Pons (tissue), 1 donor: ENCODE results near the gene JUNB.
"Not testable (repeated sequence)": the region's sequence is repeated elsewhere in the genome, so short reads cannot be mapped to it uniquely, and the experiment has no call there.

Experiments used
- DNase-seq: peaks from one replicate; pipeline ENCODE4 v3.0.0-alpha.2; 2016; ENCODE audit warnings: low spot score

Gene JUNB

DNA sequence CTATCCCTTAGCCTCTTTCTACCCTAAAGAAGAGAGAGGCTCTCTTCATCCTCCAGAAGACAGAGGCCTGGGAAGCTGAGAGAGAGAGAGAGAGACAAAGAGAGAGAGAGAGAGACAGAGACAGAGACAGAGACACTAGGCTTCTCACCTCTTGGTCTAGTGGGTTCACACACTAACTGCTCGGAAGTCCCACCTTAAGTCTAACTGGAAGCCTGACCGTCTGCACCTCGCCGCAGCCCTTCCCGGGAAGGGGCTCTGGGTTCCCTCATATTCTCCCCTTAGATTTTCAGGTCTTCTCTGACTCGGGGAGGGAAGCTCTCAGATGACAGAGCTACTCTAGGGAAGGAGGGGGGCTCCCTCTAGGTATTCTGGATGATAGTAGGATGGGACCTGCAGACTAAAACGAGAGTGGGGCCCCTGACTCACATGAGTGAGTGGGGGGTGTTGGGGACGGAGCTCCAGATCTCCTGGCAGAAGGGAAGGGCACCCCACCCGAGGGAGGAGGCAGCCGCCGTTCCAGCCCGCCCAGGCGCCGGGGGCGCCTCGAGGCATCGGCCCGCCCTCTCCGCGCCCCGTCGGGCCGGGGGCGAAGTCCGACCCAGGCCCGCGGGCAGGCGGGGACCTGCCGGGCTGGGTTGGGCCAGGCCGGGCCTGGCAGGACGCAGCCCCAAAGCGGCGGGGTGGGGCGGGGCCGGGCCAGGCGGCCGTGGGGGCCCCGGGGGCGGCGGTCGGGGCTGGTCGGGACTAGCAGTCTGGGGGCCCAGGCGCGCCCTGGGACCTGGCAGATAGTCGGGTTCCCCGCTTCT lies 2.0 kb upstream of the JUNB start:
- DNase-seq: no peak

DNA sequence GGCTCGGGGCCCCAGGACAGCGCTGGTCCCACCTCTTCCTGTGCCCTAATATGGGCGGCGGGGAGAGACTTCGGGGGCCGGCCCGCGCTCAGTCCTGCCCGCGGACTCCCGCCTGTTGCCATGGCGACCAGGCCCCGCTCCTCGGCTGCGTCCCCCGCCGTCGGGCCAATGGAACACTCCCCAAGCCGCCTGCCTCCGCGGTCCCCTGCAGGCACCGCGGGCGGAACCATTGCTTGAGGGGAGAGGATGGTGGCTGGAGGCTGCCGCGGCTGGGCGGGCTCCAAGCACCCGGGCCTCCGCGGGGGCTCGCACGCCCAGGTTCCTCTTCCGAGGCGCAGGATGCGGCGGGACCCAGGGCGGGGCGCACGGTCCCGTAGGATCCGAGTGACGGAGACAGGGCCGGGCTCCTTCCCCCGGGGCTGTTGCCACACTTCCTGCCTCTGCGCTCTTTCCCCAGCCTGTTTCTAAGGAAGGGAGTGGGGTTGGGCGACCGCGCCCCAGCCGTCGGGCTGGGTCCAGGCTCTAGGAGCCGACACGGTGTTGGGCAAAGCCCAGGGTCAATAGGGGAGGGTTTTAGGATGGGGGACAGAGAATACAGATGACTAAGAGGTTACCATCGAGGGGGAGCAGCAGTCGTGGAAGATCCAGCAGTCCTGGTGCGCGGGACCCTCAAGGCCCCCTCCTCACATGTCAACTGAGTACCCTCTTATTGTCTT lies 1.2 kb upstream of the JUNB start:
- peak; percentile 91 for DNase-seq

DNA sequence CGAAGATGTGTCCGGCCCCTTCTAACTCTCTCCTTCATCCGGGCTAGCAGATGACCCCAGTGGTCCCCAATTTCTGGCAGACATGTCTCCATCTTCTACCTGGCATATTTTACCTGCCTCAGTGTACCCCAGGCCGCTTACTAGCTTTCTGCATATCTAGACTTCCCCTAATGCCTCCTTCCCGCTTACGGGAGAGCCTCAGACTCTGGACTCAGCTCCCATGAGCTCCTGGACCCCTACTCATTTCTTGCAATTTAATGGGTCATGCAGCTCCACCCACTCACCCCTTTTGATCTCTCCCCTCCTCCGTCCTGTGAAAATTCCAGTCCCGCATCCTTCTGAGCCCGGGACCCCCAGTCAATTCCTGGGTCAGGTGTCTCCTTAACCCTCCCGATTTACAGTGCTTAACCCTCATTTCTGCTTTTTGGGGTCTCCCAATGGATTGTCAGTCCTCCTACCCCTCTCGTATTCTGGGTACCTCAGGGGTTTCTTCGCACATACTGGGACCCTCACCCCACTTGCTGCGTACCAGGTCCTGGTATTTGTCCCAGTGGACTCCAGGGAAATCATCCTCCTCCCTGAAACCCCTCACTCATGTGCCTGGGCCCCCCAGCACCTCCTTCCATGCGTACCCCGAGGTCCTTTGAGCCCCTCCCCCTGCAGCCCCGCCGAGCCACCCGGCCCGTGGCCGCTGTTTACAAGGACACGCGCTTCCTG lies 500 bp upstream of the JUNB start:
- DNase-seq: no peak

DNA sequence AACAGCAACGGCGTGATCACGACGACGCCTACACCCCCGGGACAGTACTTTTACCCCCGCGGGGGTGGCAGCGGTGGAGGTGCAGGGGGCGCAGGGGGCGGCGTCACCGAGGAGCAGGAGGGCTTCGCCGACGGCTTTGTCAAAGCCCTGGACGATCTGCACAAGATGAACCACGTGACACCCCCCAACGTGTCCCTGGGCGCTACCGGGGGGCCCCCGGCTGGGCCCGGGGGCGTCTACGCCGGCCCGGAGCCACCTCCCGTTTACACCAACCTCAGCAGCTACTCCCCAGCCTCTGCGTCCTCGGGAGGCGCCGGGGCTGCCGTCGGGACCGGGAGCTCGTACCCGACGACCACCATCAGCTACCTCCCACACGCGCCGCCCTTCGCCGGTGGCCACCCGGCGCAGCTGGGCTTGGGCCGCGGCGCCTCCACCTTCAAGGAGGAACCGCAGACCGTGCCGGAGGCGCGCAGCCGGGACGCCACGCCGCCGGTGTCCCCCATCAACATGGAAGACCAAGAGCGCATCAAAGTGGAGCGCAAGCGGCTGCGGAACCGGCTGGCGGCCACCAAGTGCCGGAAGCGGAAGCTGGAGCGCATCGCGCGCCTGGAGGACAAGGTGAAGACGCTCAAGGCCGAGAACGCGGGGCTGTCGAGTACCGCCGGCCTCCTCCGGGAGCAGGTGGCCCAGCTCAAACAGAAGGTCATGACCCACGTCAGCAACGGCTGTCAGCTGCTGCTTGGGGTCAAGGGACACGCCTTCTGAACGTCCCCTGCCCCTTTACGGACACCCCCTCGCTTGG lies 966 bp downstream of the JUNB start:
- no peak for DNase-seq

DNA sequence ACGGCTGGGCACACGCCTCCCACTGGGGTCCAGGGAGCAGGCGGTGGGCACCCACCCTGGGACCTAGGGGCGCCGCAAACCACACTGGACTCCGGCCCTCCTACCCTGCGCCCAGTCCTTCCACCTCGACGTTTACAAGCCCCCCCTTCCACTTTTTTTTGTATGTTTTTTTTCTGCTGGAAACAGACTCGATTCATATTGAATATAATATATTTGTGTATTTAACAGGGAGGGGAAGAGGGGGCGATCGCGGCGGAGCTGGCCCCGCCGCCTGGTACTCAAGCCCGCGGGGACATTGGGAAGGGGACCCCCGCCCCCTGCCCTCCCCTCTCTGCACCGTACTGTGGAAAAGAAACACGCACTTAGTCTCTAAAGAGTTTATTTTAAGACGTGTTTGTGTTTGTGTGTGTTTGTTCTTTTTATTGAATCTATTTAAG lies 1.6 kb downstream of the JUNB start:
- DNase-seq: no peak

DNA sequence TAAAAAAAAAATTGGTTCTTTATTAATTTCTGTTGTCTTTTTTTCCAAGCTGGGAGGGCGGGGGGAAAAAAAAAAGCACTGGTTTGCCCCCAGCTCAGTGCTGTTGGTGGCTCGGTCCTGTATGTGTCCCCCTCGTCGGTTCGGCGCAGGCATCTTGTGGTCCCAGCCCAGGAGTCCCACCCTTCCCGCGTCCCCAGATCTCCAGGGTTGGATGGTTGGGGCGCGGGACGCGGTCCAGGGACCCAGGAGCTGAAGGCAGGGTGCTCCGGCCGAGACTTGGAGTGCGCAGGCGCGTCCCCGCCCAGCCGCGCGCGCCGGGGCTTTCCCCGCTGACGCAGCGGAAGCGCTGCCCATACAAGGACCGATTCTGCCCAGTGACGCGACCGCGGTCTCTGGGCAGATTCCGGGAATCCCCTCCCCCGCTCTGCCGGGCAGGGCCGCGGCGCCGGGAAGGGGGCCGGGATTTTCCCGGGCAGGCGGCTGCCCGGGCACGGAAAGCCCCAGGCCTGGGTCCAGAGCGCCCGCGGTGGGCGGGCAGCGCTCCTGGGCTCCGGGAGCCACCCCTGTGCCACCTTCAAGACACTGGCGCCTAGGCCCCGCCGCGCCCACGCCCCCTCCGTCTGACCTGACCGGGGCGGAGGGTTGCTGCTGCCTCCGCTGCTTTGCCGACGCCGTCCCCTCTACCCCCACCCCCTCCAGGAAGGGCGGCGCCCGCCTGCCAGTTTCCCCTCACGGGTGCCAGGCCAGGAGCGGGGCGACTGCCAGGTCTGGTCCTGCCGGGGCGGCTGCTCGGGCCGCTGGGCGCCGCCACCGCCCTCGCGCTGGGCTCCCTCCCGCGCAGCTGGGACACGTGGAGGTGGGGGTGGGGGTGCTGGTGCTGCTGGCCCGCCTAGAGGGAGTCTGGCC lies 2.3 kb downstream of the JUNB start:
- DNase-seq: peak; percentile 95

DNA sequence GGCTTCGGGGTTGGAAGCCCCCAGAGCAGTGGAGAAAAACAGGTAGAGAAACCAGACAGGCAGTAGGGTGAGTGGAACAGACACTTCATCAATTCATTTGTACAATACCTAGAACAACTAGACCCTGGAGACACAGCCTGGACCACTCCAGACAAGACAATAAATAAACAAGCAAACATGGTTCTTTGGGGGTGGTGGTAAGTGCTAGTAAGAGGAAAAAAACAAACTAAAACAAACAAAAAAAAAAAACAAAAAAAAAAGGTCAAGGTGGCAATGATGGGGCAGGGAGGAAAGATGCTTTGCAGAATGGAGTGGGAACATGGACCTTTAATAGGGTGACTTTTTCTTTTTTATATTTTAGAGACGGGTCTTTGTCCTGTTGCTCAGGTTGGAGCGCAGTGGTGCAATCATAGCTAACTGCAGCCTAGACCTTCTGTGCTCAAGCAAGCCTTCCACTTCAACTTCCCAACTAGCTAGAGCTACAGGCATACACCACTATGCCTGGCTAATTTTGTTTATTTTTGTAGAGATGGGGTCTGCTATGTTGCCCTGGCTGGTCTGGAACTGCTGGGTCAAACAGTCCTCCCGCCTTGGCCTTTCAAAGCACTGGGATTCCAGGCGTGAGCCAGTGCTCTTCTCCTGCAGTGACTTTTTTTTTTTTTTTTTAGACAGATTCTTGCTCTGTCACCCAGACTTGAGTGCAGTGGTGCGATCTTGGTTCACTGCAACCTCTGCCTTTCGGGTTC lies 3.1 kb downstream of the JUNB start:
- DNase-seq: no peak

DNA sequence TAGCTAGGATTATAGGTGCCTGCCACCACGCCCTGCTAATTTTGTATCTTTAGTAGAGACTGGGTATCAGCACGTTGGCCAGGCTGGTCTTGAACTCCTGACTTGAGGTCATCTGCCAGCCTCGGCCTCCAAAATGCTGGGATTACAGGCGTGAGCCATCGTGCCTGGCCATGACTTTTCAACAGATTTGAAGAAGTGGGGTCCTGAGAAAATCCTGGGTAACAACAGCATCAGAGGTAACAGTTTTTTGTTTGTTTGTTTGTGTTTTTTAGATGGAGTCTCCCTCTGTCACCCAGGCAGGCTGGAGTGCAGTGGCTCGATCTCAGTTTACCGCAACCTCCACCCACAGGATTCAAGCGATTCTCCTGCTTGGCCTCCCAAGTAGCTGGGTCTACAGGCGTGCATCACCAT lies 3.7 kb downstream of the JUNB start:
- DNase-seq: no peak

DNA sequence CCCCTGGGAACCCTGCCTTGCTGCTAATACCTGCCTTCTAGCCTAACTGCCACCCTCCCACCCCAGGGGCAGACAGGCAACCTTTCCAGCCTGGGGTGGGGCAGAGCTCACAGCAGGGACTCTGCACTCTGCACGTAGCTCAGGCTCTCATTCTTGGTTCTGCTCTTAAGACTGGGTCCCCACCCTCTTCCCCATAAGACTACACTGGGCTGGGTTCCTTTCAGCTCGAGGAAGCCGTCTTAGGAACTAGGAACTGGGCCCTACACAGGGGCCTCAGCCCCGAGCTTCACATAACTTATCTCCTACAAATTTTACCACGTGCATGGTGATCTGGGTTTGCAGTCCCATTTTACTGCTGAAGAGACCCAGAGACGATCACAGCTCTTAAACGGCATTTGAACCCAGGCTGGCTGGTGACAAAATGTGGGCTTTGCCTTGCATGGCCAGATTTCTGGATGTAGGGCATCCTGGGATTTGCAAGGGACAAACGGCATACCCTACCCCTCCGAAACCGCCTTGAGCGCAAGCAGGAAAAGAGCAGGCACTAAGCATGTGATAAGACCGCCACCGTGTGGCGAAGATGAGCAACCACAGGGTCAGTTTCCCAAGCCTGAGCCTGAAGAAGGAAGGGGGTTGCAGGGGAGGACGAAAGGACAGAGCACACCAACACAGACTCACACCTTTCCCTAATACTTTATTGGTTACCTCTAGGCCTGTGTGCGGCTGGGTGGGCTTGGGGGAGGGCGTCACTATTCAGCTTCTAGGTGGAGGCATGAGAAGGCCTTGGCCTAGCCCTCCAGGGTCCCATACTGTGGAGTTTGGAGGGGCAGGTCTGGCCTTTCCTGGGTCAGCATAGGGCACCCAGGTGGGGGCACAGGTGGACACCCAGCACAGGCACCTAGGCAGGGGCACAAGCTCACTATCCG lies 5.1 kb downstream of the JUNB start:
- DNase-seq: peak; percentile 84

DNA sequence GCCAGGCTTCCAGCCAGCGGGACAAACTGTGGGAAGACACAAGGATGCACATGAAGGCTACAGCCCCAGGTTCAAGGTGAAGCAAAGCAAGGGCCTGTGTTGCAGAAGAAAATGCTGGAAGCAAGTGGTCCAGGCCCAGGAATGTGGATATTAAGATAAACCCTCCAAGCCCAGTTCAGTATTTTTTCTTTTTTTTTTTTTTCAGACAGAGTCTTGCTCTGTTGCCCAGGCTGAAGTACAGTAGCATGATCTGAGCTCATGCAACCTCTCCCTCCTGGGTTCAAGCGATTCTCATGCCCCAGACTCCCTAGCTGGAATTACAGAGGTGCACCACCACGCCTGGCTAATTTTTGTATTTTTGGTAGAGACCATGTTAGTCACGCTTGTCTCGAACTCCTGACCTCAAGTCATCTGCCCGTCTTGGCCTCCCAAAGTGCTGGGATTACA lies 5.9 kb downstream of the JUNB start:
- DNase-seq: no peak

DNA sequence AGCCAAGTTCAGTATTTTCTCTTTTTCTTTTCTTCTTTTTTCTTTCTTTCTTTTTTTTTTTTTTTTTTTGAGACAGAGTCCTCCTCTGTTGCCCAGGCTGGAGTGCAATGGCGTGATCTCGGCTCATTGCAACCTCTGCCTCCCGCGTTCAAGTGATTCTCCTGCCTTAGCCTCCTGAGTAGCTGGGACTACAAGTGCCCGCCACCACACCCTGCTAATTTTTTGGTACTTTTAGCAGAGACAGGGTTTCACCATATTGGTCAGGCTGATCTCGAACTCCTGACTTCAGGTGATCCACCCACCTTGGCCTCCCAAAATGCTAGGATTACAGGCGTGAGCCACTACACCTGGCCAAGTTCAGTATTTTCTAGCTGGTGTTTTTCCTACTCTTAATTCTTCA lies 6.3 kb downstream of the JUNB start:
- not testable (repeated sequence) for DNase-seq

DNA sequence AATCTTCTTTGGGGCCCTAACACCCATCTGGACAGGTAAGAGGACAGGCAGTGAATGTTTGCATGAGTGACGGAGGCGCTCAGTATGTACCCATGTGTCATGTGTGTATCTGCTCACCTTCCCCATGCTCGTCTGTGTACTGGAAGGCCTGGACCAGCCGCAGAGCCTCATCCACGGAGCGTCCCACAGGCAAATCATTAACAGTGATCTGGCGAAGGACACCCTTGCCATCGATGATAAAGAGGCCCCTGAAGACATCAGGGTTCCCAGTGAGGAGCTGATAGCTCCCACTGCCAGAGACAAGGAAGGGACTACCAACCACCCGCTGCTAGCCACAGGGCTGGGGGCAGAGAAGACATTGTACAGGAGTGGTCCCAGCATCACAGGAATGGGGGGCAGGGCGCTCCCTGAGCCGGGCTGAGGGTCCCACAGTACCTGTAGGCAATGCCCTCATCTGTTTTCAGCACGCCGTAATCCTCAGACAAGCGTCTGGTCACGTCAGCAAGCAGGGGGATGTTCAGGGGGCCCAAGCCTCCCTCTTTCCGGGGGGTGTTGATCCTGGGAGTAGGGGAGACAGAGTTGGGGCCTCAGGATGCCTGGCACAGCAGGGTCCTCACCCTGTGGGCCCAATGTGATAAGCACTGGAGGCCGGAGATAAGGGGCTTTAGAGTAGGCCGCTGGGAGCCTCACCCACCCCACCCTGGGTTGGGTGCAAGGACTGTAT lies 8.6 kb downstream of the JUNB start:
- DNase-seq: no peak

DNA sequence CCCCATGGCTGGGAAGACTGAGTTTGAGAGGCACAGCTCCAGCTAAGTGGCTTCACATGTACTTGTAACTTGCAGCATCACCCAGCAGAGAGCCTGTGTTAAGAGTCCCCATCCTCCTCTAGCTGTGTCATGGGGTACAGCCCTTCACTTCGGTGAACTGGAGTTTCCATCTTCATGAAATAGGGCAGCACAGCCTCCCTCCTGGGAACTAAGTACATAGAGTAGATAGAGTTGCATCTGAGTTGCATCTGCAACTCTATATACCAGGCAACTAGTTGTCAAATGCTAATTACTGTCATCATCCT lies 9.1 kb downstream of the JUNB start:
- no peak for DNase-seq

DNA sequence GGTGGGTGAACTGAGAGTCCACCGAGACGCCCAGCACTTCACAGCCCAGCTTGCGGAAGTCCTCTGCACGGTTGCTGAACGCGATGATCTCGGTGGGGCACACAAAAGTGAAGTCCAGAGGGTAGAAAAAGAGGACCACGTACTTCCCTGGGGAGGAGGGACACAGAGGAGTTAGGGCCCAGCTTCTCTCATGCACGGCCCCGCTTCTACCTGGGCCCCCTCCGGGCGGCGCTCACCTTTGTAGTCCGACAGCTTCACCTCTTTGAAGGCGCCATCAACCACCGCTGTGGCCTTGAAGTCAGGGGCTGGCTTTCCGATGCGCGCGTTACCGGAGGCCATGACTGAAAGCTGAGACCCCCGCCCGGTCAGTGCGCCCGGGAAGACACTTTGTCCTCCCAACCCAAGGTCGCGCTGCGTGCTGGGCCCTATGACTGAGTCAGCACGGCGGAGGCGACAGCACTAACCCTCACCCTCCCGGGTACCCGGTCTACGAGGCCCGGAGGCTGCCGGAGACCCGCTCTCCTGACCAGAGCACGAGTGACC lies 9.7 kb downstream of the JUNB start:
- DNase-seq: no peak

DNA sequence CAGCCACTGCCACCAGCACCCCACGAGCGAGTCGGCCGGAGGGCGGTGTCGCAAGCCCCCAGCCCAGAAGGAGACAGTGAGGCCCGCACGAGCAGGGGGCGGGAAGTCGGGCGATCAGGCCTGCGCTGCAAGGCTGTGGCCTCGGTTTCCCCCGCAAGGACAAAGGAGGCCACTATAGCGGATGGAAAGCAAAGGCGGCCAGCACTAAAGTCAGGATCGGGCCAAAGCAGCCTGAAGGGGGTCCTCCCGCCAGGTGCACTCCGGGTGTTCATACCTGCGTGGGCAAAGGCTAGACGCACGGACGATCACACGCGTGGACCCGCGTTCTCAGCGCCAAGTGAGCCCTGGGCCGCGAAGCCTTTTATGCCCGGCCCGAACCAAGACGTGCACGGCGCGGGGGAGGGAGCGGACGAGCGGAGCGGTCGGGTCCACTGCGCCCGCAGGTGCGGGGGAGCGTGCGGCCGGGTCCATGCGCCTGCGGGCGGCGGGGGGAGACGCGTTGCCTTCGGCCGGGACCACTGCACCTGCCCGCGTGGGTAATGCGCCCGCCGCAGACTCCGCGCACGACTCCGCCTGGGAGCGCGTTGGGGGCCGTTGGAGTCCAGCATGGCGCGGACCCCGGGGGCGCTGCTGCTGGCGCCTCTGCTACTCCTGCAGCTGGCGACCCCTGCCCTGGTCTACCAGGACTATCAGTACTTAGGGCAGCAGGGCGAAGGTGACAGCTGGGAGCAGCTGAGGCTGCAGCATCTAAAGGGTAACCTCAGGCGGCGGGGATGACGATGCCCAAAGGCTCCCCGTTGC lies 10.4 kb downstream of the JUNB start, which contains the start of the genes PRDX2 and THSD8:
Gene PRDX2 (minus strand): TSS at position 335 of the 801 bp plus-strand sequence. CDS start 539 bp downstream, outside the sequence.
Gene THSD8 (plus strand): TSS at position 604 of the 801 bp plus-strand sequence. CDS start 3 bp downstream, at position 607.
- peak; percentile 59 for DNase-seq

DNA sequence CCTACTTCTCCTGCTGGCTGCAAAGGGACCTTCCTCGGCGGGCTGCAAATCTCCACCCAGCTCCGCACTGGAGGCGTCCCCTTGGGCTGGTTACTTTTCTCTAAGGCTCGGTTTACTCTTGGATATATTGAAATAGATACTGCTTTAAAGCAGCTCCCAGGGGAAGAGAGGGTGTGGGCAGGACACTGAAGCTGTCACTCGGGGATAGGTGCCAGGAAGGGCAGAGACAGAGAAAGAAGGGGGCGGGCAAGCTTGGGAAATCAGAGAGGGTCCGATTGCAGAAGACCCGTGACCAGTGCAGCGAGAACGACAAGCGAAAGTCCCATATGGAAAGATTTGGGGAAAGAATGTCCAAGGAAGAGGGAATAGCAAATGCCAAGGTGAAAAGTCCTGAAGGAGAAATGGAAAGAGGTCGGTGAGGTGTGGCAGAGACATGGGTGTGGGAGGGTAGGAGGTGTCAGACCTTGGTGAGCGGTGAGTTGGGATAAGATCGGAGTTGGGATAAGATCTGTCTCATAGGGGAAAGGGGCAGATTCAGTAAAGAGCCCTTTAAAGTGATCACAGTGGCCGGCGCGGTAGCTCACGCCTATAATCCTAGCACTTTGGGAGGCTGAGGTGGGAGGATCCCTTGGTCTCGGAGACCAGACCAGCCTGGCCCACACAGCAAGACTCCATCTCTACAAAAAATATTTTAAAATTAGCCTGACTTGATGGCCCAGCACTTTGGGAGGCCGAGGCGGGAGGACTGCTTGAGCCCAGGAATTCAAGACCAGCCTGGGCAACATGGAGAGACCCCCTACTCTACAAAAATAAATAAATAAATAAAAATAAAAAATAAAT lies 11.2 kb downstream of the JUNB start:
- no peak for DNase-seq
